ENCODE results near the gene SLC38A3.
A peak's percentile ranks its signal among the peaks of the same experiment; 100 is the strongest.
"Not testable (repeated sequence)": the region's sequence is repeated elsewhere in the genome, so short reads cannot be mapped to it uniquely, and the experiment has no call there.

Gene SLC38A3

GRCh38 chr3:50243543-50243895 is 38.4 kb downstream of the SLC38A3 start:
- no peak overlapping the region for H3K27ac ChIP-seq
- no peaks in the 10 kb centered on the region for H3K27me3 ChIP-seq (ENCODE audit: insufficient read depth, low read depth)
- no peaks in the 10 kb centered on the region for H4K20me1 ChIP-seq (ENCODE audit: insufficient read depth)
- H3K79me2 ChIP-seq (ENCODE audit: insufficient read depth, low read depth): peaks cover 37% of the 10 kb centered on the region; the same call in 1 of the 2 replicates
- no peaks in the 10 kb centered on the region for H3K36me3 ChIP-seq (ENCODE audit: insufficient read depth)
- TF ChIP-seq CTCF (conservative IDR thresholded peaks at IDR 0.05; ENCODE audit: low read depth, low read length): no peak
- no peak overlapping the region for H3K9ac ChIP-seq
- H3K4me3 ChIP-seq (IDR thresholded peaks at IDR 0.05; ENCODE audit: insufficient read depth, low read depth, low read length): no peak overlapping the region
- H3K4me2 ChIP-seq: no peak overlapping the region
- H3K4me1 ChIP-seq (ENCODE audit: low read depth, poor library complexity, severe bottlenecking): peaks cover 11% of the 10 kb centered on the region
- H2AFZ ChIP-seq (ENCODE audit: low read depth): no peak overlapping the region

- peaks cover 11% of the 10 kb centered on the region for H3K4me1 ChIP-seq (ENCODE audit: low read depth, poor library complexity, severe bottlenecking)
- not testable (repeated sequence) for H3K27ac ChIP-seq
Observed at GRCh38 chr3:50244813-50245212, 39.7 kb downstream of the SLC38A3 start.

GRCh38 chr3:50245251-50245745 is 40.2 kb downstream of the SLC38A3 start:
- H3K79me2 ChIP-seq (ENCODE audit: insufficient read depth, low read depth): peaks cover 27% of the 10 kb centered on the region; the same call in 1 of the 2 replicates

More at GRCh38 chr3:50244813-50245212, 39.7 kb downstream of the SLC38A3 start:
- not testable (repeated sequence) for H4K20me1 ChIP-seq (ENCODE audit: insufficient read depth); H3K27me3 ChIP-seq (ENCODE audit: insufficient read depth, low read depth); H2AFZ ChIP-seq (ENCODE audit: low read depth); H3K4me3 ChIP-seq (IDR thresholded peaks at IDR 0.05; ENCODE audit: insufficient read depth, low read depth, low read length); H3K4me2 ChIP-seq; H3K36me3 ChIP-seq (ENCODE audit: insufficient read depth); H3K9ac ChIP-seq
- H3K79me2 ChIP-seq (ENCODE audit: insufficient read depth, low read depth): peaks cover 32% of the 10 kb centered on the region; the same call in 1 of the 2 replicates

GRCh38 chr3:50245831-50246516 is 40.9 kb downstream of the SLC38A3 start:
- peak overlapping the region; percentile 80 for H3K27ac ChIP-seq
- H4K20me1 ChIP-seq (ENCODE audit: insufficient read depth): no peaks in the 10 kb centered on the region
- no peaks in the 10 kb centered on the region for H3K36me3 ChIP-seq (ENCODE audit: insufficient read depth)
- H3K4me3 ChIP-seq (IDR thresholded peaks at IDR 0.05; ENCODE audit: insufficient read depth, low read depth, low read length): no peak overlapping the region
- peaks cover 11% of the 10 kb centered on the region for H3K4me1 ChIP-seq (ENCODE audit: low read depth, poor library complexity, severe bottlenecking)
- H3K4me2 ChIP-seq: peak overlapping the region; percentile 94
- H2AFZ ChIP-seq (ENCODE audit: low read depth): peak overlapping the region; percentile 30
- H3K27me3 ChIP-seq (ENCODE audit: insufficient read depth, low read depth): no peaks in the 10 kb centered on the region
- peaks cover 24% of the 10 kb centered on the region; the same call in 1 of the 2 replicates for H3K79me2 ChIP-seq (ENCODE audit: insufficient read depth, low read depth)
- H3K9ac ChIP-seq: peak overlapping the region; percentile 53; the same call in 1 of the 2 replicates
- TF ChIP-seq CTCF (conservative IDR thresholded peaks at IDR 0.05; ENCODE audit: low read depth, low read length): peak; percentile 87

More at GRCh38 chr3:50245251-50245745, 40.2 kb downstream of the SLC38A3 start:
- H3K4me3 ChIP-seq (IDR thresholded peaks at IDR 0.05; ENCODE audit: insufficient read depth, low read depth, low read length): no peak overlapping the region
- no peaks in the 10 kb centered on the region for H3K36me3 ChIP-seq (ENCODE audit: insufficient read depth)
- peak overlapping the region; percentile 94; the same call in 1 of the 2 replicates for H3K4me2 ChIP-seq
- H3K4me1 ChIP-seq (ENCODE audit: low read depth, poor library complexity, severe bottlenecking): peaks cover 11% of the 10 kb centered on the region
- peak overlapping the region; percentile 80; the same call in 1 of the 2 replicates for H3K27ac ChIP-seq
- peak overlapping the region; percentile 53; the same call in 1 of the 2 replicates for H3K9ac ChIP-seq
- H2AFZ ChIP-seq (ENCODE audit: low read depth): no peak overlapping the region
- H3K27me3 ChIP-seq (ENCODE audit: insufficient read depth, low read depth): no peaks in the 10 kb centered on the region
- no peaks in the 10 kb centered on the region for H4K20me1 ChIP-seq (ENCODE audit: insufficient read depth)
- TF ChIP-seq CTCF (conservative IDR thresholded peaks at IDR 0.05; ENCODE audit: low read depth, low read length): no peak

- H3K27ac ChIP-seq: peak overlapping the region; percentile 80
- H3K79me2 ChIP-seq (ENCODE audit: insufficient read depth, low read depth): peaks cover 24% of the 10 kb centered on the region; the same call in 1 of the 2 replicates
- H3K27me3 ChIP-seq (ENCODE audit: insufficient read depth, low read depth): no peaks in the 10 kb centered on the region
- no peak overlapping the region for H3K4me3 ChIP-seq (IDR thresholded peaks at IDR 0.05; ENCODE audit: insufficient read depth, low read depth, low read length)
- H3K4me2 ChIP-seq: peak overlapping the region; percentile 94
- peaks cover 11% of the 10 kb centered on the region for H3K4me1 ChIP-seq (ENCODE audit: low read depth, poor library complexity, severe bottlenecking)
- no peaks in the 10 kb centered on the region for H4K20me1 ChIP-seq (ENCODE audit: insufficient read depth)
- peak; percentile 17; the same call in 1 of the 2 replicates for TF ChIP-seq CTCF (conservative IDR thresholded peaks at IDR 0.05; ENCODE audit: low read depth, low read length)
- H3K9ac ChIP-seq: peak overlapping the region; percentile 53; the same call in 1 of the 2 replicates
- H2AFZ ChIP-seq (ENCODE audit: low read depth): peak overlapping the region; percentile 30
- H3K36me3 ChIP-seq (ENCODE audit: insufficient read depth): no peaks in the 10 kb centered on the region
Observed at GRCh38 chr3:50246517-50246954, 41.5 kb downstream of the SLC38A3 start.
